Nephron progenitor cell (in vitro differentiated cells): Measurements from ENCODE around the gene NCKAP5.

Experiments used
- DNase-seq: peaks from one replicate; pipeline ENCODE4 v3.0.0; 2021
- H3K27ac Mint-ChIP-seq: 2 replicates; pipeline ENCODE4 v1.8.0; 2021; ENCODE audit warnings: mild to moderate bottlenecking, moderate library complexity, mixed read lengths
- H3K27me3 Mint-ChIP-seq: 2 replicates; pipeline ENCODE4 v1.8.0; 2021; ENCODE audit warnings: mild to moderate bottlenecking, low read depth, mixed read lengths; ENCODE audit not compliant: poor library complexity
- H3K36me3 Mint-ChIP-seq: 2 replicates; pipeline ENCODE4 v1.8.0; 2021; ENCODE audit warnings: low read depth, mixed read lengths
- H3K4me1 Mint-ChIP-seq: 2 replicates; pipeline ENCODE4 v1.8.0; 2021; ENCODE audit warnings: mixed read lengths
- H3K4me3 Mint-ChIP-seq: 2 replicates; pipeline ENCODE4 v1.8.0; 2021; ENCODE audit warnings: mild to moderate bottlenecking, moderate library complexity, mixed read lengths
- H3K9me3 Mint-ChIP-seq: 2 replicates; pipeline ENCODE4 v1.8.0; 2021; ENCODE audit warnings: mild to moderate bottlenecking, moderate library complexity, mixed read lengths
- TF ChIP-seq, protein P1 (sequence below): fragments of 200-600 bp; sonication (generic); IDR thresholded peaks from 2 replicates; pipeline ENCODE4 v1.5.0; 2021; ENCODE audit warnings: antibody characterized with exemption

The NCKAP5 gene

DNA sequence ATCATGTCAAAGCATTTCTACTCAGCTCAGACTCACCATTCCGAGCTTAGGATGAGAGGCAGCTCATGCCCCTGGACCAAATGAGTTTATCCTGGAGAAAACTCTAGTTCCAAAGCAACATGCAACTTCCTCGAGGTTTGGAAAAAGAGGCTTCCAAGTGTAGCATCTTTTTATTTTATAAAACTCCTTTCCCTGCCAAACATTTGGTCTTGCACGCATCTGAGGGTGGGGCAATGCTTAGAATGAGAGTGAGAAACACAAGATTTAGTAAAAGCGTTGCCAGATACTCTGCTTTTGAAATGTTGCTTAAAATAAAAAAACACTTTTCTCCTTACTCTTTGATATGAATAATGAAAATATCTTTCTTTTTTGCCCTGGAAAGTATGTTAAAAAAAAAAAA lies 151.5 kb downstream of the NCKAP5 start:
- no peaks in the 10 kb centered on the region for H3K9me3 Mint-ChIP-seq
- peaks cover 32% of the 10 kb centered on the region for H3K4me1 Mint-ChIP-seq
- no peak overlapping the region for H3K27ac Mint-ChIP-seq
- H3K27me3 Mint-ChIP-seq = no peaks in the 10 kb centered on the region
- no peak for DNase-seq
- TF ChIP-seq, protein P1, sequence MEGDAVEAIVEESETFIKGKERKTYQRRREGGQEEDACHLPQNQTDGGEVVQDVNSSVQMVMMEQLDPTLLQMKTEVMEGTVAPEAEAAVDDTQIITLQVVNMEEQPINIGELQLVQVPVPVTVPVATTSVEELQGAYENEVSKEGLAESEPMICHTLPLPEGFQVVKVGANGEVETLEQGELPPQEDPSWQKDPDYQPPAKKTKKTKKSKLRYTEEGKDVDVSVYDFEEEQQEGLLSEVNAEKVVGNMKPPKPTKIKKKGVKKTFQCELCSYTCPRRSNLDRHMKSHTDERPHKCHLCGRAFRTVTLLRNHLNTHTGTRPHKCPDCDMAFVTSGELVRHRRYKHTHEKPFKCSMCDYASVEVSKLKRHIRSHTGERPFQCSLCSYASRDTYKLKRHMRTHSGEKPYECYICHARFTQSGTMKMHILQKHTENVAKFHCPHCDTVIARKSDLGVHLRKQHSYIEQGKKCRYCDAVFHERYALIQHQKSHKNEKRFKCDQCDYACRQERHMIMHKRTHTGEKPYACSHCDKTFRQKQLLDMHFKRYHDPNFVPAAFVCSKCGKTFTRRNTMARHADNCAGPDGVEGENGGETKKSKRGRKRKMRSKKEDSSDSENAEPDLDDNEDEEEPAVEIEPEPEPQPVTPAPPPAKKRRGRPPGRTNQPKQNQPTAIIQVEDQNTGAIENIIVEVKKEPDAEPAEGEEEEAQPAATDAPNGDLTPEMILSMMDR = no peak
- H3K4me3 Mint-ChIP-seq = no peak overlapping the region
- H3K36me3 Mint-ChIP-seq = no peaks in the 10 kb centered on the region

DNA sequence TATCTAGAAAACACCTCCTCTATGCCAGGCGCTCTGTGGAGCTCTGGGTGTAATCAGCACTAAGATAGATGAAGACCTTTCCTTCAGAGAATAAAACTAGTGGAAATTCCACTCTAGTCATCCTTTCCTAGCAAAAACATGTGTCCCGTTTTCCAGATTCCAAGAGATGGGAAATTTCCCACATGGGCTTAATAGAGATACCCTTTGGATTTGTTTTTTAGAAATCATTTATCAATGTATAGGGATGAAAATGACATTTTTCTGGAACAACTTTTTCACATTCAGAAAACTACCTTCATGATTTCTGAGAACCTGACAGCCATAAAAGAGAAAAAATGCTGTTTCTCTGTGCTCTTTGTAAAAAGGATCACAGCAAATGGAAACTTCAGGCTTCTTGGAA lies 152.1 kb downstream of the NCKAP5 start:
- DNase-seq = no peak
- Mint-ChIP-seq H3K4me3 (no peak overlapping the region), H3K36me3 (no peaks in the 10 kb centered on the region), H3K4me1 (peaks cover 27% of the 10 kb centered on the region), H3K27me3 (peaks cover 3% of the 10 kb centered on the region), H3K9me3 (no peaks in the 10 kb centered on the region), H3K27ac (no peak overlapping the region)
- TF ChIP-seq, protein P1 = no peak

DNA sequence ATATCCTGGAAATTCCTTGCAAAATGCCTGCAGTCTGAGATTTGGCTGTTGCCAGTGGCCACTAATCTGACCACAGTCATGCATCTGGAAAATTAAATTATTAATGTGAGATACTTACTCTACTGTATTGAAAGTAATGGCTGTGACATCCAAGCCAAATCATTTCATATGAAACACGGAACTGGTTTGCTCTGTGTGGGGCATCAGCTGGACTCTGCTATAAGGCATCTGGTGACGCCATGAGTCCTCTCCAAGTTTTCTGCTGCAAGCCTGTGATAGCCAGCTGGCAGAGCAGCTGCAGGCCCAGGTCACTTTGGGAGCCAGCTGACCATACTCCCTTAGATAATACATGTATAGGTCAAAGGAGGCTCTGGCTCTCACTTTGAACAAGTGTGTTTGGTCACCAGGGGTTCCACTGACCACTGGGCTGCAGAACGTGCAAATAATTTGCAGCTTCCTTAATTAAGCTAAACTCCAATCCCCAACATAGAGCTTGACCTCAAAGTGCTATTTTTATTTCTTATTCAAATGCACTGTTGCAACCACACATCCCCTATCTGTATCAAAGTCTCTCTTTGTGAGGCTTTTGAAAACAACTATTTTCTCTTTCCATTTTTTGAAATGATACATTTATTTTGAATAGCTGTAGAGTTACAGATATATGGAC lies 152.9 kb downstream of the NCKAP5 start:
- no peak for DNase-seq
- Mint-ChIP-seq H3K36me3 (no peaks in the 10 kb centered on the region), H3K9me3 (no peaks in the 10 kb centered on the region), H3K27ac (no peak overlapping the region), H3K4me3 (no peak overlapping the region), H3K27me3 (peaks cover 6% of the 10 kb centered on the region), H3K4me1 (peaks cover 26% of the 10 kb centered on the region)
- TF ChIP-seq, protein P1 = no peak

DNA sequence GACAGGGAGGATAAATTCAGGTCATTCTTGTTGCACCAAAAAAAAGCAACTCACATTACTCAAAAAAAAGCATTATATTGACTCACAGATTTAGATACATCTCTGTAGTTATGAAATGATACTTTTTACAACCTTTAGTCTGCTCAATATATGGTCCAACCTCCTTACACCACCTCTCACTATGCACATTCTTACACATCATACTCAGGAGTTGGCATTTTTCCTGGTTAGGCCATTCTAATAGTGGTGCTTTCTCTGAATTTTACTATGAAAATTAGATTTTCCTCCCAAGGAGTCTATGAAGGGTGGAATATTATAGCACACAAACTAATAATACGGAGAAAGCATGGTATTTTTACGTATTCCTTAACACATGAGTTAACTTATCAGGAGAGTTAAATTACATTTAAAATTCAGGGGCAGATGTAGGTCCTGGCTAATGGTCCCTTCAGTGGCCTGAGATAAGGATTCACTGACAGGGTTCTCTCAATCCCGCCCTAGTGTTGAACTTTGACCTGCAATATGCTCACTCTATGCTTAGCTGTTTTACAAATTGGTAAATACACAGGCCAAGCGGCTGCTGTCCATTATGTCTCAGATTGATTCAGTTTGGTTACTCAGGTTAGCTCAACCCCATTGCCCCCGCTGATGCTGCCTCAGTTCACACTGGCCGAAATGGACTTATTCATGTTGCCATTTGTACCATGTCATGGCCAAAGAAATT lies 153.6 kb downstream of the NCKAP5 start:
- no peaks in the 10 kb centered on the region for H3K9me3 Mint-ChIP-seq
- no peaks in the 10 kb centered on the region for H3K36me3 Mint-ChIP-seq
- H3K27me3 Mint-ChIP-seq = peaks cover 6% of the 10 kb centered on the region
- H3K27ac Mint-ChIP-seq = no peak overlapping the region
- H3K4me3 Mint-ChIP-seq = no peak overlapping the region
- TF ChIP-seq, protein P1 = no peak
- peaks cover 26% of the 10 kb centered on the region for H3K4me1 Mint-ChIP-seq
- DNase-seq = no peak

DNA sequence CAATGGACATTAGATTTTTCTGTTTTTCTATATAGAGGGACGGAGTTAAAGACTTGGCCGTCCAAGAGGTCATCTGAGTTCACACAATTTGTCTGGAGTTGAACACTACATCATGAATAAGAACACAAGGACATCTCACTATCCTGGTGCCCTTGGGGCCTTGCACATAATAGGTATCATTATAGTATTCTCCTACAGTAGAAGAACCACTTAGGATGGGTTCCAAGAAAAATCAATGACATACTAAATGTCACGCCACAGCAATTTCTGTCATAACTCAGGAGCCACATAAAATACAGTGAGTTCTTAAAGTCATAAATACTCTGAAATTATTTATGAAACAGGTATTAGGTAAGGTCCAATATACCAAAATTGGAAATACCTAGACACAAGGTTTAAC lies 154.4 kb downstream of the NCKAP5 start:
- TF ChIP-seq, protein P1 = no peak
- no peak overlapping the region for H3K4me3 Mint-ChIP-seq
- no peaks in the 10 kb centered on the region for H3K36me3 Mint-ChIP-seq
- peaks cover 26% of the 10 kb centered on the region for H3K4me1 Mint-ChIP-seq
- H3K27ac Mint-ChIP-seq = no peak overlapping the region
- no peak for DNase-seq
- no peaks in the 10 kb centered on the region for H3K9me3 Mint-ChIP-seq
- H3K27me3 Mint-ChIP-seq = peaks cover 6% of the 10 kb centered on the region

DNA sequence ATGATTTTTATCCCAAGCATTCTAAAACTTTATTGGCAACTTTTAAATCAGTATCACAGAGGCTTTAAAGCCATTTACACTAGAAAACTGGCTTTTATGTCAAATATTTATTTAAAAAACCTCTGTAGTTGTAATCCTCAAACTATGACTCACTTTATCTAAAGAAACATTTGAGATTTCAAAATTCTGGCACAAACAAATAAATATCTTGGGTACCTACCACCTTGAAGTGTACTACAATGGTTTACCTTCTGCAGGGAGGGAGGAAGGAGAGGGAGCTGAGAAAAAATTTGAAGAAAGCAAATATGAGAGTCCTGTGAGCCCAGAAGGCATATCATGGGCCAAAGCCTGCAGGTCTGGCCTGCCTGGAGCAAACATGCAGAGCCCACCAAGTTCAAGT lies 155.6 kb downstream of the NCKAP5 start:
- Mint-ChIP-seq H3K4me3 (no peak overlapping the region), H3K9me3 (no peaks in the 10 kb centered on the region), H3K27ac (no peak overlapping the region), H3K4me1 (peaks cover 16% of the 10 kb centered on the region), H3K36me3 (no peaks in the 10 kb centered on the region), H3K27me3 (peaks cover 6% of the 10 kb centered on the region)
- TF ChIP-seq, protein P1 = no peak
- DNase-seq = no peak
